Measurements from ENCODE around the gene CDH16.

CDH16 gene

GRCh38 chr16:66948837-66949225 is 30.1 kb upstream of the CDH16 start (continued):
- no peak for TF ChIP-seq ZNF362 (tag by site-specific recombination; IDR thresholded peaks at IDR 0.05)
- TF ChIP-seq OSR2 (tag by site-specific recombination; IDR thresholded peaks at IDR 0.05), result no peak
- no peak for TF ChIP-seq ZFP41 (tag by site-specific recombination; IDR thresholded peaks at IDR 0.05; ENCODE audit: borderline replicate concordance)
- no peak for TF ChIP-seq ZNF610 (tag by site-specific recombination; IDR thresholded peaks at IDR 0.05; ENCODE audit: borderline replicate concordance)
- no peak for TF ChIP-seq ZNF514 (tag by site-specific recombination; IDR thresholded peaks at IDR 0.05)

GRCh38 chr16:66948134-66948836 is 29.6 kb upstream of the CDH16 start:
- Histone ChIP-seq H3K36me3 (ENCODE audit: control insufficient read depth in 2 of 2, insufficient read depth in 1 of 2, low read length in 2 of 2) (peaks cover 0 to 7% of the 10 kb centered on the region in 2 experiments; a peak in 1 of 3 replicates), H3K4me1 (ENCODE audit: control insufficient read depth, insufficient read depth, low read length) (no peaks in the 10 kb centered on the region), H3K27ac (ENCODE audit: extremely low read depth, low read depth, low read length) (no peak overlapping the region), H3K9me3 (ENCODE audit: control insufficient read depth, insufficient read depth, low read depth, low read length) (no peaks in the 10 kb centered on the region), H3K4me3 (ENCODE audit: low read depth, low read length) (no peak overlapping the region)
- POLR2A ChIA-PET, result no interaction called here
- CTCF ChIA-PET, result interaction anchor here (1.0 to 1.1 kb wide), 2 partner anchors 10 to 21 kb away, joined by 3 read pairs; no protein-coding TSS in a partner anchor
- TF ChIP-seq YY2 (tag by site-specific recombination; IDR thresholded peaks at IDR 0.05) (no peak), ZBTB10 (tag by site-specific recombination; IDR thresholded peaks at IDR 0.05) (no peak), ZBTB8A (tag by site-specific recombination; IDR thresholded peaks at IDR 0.05) (no peak), ZNF132 (tag by site-specific recombination; IDR thresholded peaks at IDR 0.05; ENCODE audit: borderline replicate concordance) (no peak), ZNF114 (tag by site-specific recombination; IDR thresholded peaks at IDR 0.05) (no peak), BCL6B (tag by site-specific recombination; IDR thresholded peaks at IDR 0.05) (no peak), ZBTB21 (tag by site-specific recombination; IDR thresholded peaks at IDR 0.05) (no peak), ZFP69B (tag by site-specific recombination; IDR thresholded peaks at IDR 0.05) (no peak), ZNF645 (tag by site-specific recombination; IDR thresholded peaks at IDR 0.05) (no peak), MYNN (tag by site-specific recombination; IDR thresholded peaks at IDR 0.05; ENCODE audit: borderline replicate concordance) (no peak), PBX3 (CRISPR knock-in tag; IDR thresholded peaks at IDR 0.05) (no peak), KLF1 (tag by site-specific recombination; IDR thresholded peaks at IDR 0.05) (no peak), ZNF677 (tag by site-specific recombination; IDR thresholded peaks at IDR 0.05) (no peak), ZNF311 (tag by site-specific recombination; IDR thresholded peaks at IDR 0.05; ENCODE audit: borderline replicate concordance) (no peak), ZNF571 (tag by site-specific recombination; IDR thresholded peaks at IDR 0.05) (no peak), ZNF660 (tag by site-specific recombination; IDR thresholded peaks at IDR 0.05) (no peak), REPIN1 (tag by site-specific recombination; IDR thresholded peaks at IDR 0.05; ENCODE audit: low read depth) (no peak), PRDM2 (tag by site-specific recombination; IDR thresholded peaks at IDR 0.05; ENCODE audit: borderline replicate concordance) (no peak)

All from HEK293 (cell line).